Effector CD4-positive, alpha-beta T cell (primary cell): ENCODE data around the gene VMP1.
"Not testable (repeated sequence)": the region's sequence is repeated elsewhere in the genome, so short reads cannot be mapped to it uniquely, and the experiment has no call there.

Experiments used
- DNase-seq: peaks from one replicate; pipeline ENCODE4 v3.0.0-alpha.2; 2020

VMP1 gene

DNA sequence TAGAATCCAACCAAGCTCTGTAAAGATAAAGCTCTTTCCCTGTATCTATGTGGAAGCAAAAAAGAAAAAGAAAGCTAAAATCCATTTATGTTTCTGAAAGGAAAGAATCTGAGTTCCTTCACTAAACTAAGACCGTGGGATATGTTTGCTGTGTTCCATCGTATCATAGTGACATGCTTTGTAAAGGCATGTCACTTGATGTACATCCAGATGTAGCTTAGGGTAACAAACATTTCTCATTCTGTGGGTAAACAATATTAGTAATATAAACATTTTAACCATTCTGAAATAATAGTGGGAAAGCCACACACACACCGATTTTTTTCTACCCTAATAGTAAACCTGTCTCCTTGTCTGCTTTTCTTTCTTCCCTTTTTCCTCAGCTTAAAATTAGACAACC, 107.2 kb downstream of the VMP1 start:
- no peak for DNase-seq

DNA sequence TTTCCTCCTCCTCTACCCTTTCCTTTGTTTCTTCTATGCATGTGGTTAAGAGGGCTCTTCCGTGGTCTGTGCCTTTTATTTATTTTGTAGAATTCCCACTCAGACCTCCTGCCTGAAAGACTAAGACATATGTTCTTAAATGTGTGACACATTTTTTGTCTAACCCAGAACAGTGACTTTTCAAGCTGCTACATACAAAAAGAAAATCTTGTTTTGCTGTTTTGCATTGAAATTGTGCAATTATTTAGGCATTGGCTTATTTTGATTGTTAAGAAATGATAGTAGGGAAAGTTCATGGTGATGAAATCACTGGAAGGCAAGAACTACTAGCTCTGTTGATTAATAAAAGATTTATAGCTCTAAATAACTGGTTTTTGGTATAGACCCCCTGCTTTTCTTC, 108.5 kb downstream of the VMP1 start:
- DNase-seq, result no peak

DNA sequence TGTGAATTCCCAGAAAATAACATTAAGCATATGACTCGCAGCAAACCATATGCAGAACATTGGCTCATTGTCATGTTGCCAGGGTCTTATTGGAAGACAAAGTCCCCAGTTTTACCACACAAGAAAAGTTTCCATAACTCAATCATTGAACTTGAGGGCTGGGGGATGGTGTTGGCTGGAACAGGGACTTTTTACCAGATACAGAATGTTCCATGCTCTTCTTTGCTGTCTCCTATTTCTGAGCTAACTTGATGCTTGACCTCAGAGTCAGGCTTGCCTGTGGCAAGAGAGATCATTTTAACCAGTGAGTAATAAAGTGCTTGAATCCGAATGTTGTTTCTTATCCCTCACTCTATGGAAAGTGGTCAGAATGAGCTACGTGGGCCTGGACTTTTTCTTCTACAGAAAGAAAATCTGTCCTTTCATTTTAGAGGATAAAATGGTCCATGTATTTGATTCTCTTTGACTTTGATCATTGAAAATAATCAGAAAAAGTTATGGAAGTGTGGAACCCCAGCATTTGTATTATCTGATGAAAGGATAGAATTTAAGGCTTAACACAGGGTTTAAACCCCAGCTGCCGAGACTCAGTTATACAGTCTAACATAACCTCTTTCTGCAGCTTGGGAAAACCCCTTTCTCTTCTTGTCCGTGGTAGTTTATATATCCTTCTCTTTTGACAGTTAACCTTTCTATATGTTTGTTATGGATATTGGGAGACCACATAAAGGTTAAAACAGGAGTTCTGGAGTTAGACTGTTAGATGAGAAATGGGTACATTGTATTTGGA, 118.3 kb downstream of the VMP1 start:
- DNase-seq, result no peak

- DNase-seq, result no peak
Observed at GRCh38 chr17:59826706-59827453, 119.4 kb downstream of the VMP1 start.

GRCh38 chr17:59827721-59828477, 120.4 kb downstream of the VMP1 start:
- no peak for DNase-seq

DNA sequence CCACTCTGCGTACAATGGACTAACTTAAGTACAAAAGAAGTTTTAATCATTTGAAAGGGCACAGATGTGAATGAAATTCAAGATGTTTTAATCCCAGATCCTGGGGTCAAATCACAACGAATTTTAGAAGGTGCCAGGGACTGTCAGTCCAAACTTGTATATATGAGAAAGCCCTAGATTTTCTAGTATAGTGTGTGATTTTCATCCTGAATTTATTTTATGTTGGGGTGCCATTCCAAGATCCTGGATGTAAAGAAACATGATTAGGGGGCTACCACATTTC, 121.0 kb downstream of the VMP1 start:
- DNase-seq, result no peak

- not testable (repeated sequence) for DNase-seq
Observed at GRCh38 chr17:59828819-59829216, 121.4 kb downstream of the VMP1 start.

- peak; percentile 34 for DNase-seq
Observed at GRCh38 chr17:59829217-59830006, 122.0 kb downstream of the VMP1 start.

GRCh38 chr17:59830007-59830630, 122.7 kb downstream of the VMP1 start:
- no peak for DNase-seq

DNA sequence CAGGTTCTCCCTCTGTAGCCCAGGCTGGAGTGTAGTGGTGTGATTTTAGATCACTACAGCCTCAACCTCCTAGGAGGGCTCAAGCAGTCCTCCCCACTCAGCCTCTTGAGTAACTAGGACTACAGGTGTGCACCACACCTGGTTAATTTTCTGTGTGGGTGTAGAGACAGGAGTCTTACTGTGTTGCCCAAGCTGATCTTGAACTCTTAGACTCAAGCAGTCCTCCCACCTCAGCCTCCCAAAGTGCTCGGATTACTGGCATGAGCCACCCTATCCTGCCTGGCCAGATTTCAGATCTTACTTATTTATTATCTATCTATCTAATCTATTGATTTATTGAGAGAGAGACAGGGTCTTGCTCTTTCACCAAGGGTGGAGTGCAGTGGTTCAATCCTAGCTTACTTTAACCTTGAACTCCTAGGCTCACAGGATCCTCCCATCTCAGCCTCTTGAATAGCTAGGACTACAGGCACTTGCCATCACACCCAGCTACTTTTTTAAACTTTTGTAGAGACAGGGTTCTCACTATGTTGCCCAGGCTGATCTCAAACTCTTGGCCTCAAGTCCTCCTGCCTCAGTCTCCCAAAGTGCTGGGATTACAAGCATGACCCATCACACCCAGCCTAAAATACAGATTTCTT, 123.5 kb downstream of the VMP1 start:
- no peak for DNase-seq

- no peak for DNase-seq
Observed at GRCh38 chr17:59832883-59833379, 125.5 kb downstream of the VMP1 start.

- peak; percentile 74 for DNase-seq
Observed at GRCh38 chr17:59837308-59838051, 130.0 kb downstream of the VMP1 start.

DNA sequence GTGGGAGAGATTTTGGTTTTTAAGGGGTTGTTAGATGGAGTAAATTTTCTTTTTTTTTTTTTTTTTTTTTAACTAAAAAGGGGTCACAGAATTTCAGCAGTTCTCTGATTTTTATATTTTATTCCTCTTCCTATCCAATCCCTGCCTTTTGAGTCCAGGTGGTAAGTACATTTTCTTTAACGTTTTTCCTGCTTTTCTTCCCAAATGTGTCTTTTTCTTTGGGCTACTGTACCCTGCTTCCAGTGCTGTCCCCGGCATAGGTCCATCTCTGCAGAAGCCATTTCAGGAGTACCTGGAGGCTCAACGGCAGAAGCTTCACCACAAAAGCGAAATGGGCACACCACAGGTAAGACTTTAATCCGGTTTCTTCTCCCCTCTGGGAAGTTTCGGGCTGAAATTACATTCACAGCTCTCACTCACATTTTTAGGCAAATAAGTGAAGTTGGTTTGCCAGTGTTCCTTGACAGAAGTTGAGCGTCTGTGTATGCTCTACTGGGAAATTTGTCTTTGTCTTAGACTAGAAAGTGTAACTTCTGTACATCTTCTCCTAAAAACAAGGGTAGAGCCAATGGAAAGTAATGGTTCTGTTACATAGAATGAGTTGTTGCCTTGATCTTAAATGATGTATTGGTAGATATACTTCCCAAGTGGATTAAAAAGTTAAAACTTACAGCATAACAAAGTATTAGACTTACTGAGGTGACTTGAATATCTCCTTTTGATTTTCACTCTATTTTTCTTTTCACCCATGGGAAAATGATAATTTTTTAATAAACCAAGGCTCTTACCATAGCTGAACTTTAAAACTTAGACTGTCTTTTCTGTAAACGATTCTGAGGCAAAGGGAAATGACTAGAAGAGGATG, 130.8 kb downstream of the VMP1 start:
- no peak for DNase-seq

DNA sequence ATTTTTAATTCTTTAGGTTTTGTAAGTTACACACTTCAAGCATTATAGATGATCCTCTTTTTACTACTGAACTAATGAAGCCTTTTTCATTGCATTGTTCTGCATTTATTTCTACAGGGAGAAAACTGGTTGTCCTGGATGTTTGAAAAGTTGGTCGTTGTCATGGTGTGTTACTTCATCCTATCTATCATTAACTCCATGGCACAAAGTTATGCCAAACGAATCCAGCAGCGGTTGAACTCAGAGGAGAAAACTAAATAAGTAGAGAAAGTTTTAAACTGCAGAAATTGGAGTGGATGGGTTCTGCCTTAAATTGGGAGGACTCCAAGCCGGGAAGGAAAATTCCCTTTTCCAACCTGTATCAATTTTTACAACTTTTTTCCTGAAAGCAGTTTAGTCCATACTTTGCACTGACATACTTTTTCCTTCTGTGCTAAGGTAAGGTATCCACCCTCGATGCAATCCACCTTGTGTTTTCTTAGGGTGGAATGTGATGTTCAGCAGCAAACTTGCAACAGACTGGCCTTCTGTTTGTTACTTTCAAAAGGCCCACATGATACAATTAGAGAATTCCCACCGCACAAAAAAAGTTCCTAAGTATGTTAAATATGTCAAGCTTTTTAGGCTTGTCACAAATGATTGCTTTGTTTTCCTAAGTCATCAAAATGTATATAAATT, 132.3 kb downstream of the VMP1 start:
- DNase-seq, result no peak

- DNase-seq, result no peak
Observed at GRCh38 chr17:59840329-59841090, 133.1 kb downstream of the VMP1 start.

GRCh38 chr17:59841091-59841881, 133.8 kb downstream of the VMP1 start:
- DNase-seq, result not testable (repeated sequence)

DNA sequence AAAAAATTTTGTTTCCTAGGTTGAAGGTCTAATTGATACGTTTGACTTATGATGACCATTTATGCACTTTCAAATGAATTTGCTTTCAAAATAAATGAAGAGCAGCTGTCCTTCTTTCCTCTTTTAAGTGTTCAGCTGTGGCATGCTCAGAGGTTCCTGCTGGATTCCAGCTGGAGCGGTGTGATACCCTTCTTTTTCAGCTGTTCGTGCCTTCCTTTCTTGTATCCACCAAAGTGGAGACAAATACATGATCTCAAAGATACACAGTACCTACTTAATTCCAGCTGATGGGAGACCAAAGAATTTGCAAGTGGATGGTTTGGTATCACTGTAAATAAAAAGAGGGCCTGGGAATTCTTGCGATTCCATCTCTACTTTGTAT, 134.4 kb downstream of the VMP1 start:
- DNase-seq, result not testable (repeated sequence)
